Measurements from ENCODE around the gene LRRK1.

Gene LRRK1

GRCh38 chr15:101023501-101024072 lies 104.4 kb downstream of the LRRK1 start:
- no peak for DNase-seq (ENCODE audit: low read depth)

DNA sequence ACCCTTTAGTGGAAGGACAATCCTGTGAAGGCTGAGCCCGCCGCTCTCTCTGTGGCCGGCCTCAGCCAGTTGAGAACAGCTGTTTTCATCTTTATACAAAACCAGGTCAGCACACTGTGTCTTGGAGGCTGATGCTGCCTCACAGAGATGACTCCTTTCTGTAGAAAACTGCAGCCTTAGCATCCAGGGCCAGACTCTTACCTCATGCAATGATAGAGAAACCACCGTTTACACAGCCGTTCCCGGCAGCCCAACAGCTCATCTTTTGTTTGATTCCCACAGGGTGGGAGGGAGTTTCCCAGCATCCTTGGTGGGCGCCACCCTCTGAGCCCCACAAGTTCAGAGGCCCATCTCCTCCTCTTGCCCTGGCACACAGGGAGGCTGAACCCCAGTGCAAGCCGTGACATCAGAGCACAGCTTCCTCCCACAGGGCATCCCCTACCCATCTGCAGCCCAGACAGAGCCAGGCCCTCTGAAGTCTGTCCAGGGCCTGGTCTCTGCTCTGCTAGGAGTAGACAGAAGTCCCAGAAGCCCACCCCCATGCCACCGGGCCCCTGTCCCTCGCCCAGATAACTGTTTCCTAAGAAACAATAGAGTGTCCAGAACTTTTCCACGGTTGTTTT lies 105.0 kb downstream of the LRRK1 start:
- DNase-seq (ENCODE audit: low read depth) = no peak

DNA sequence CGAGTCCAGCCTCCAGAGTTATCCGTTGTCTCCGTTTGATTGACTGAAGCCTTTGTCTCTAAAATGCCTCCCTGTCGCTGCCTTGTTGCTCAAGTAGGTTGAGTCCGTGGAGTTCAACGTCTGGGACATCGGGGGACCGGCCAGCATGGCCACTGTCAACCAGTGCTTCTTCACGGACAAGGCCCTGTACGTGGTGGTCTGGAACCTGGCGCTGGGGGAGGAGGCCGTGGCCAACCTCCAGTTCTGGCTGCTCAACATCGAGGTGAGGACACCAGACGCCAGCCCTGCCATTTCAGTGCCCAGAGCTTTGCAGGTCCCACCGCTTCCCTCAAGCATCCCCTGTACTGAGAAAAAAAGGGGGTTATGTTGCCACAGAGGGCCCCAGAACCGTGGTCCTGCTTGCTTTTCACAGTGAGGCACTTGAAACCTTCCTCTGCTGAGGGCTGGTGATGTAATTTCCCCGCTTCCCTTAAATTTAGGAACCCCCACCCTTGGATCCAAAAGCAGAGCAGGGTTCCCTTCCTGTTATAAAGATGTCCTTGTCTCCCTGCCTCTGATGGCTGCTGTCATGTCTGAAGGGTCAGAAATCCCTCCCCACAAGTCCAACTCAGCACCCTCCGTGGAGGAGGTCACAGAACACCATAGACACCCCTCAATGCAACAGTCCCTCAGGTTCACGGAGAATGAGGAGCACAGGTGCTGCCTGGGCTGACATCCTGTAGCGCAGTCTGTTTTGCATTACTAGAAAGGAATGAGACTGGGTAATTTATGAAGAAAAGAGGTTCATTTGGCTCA lies 105.7 kb downstream of the LRRK1 start:
- no peak for DNase-seq (ENCODE audit: low read depth)

GRCh38 chr15:101025501-101025885 lies 106.3 kb downstream of the LRRK1 start:
- DNase-seq (ENCODE audit: low read depth) = no peak

- DNase-seq (ENCODE audit: low read depth) = no peak
These were observed 106.9 kb downstream of the LRRK1 start for GRCh38 chr15:101025896-101026631.

DNA sequence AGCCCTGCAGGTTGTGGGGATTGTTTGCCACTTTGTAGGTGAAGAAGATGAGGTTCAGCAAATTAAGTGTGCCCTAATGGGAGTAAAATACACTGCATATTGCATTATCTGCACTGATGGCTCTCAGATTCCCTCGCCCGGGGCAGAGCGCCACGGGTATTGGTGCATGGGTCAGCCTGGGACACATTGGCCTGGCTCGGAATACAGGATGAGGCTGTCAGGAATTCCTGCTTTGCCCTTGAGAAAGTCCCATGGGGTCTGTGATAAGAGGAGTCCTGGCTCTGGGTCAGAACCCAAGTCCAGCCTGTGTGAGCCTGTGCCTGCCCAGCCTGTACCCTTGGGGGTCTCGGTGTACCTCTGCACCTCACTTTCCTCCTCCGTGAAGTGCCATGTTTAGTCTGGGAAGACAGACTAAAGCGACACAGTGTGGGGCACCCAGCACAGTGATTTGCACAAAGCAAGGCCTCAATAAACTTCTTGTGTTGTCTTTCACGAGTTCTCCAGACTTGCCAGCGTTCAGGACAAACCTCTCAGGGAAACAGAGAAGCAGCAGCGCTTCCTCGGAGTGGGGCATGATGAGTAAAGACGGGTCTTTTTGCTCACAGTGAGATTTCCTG lies 107.6 kb downstream of the LRRK1 start:
- no peak for DNase-seq (ENCODE audit: low read depth)

GRCh38 chr15:101027273-101027901 lies 108.2 kb downstream of the LRRK1 start:
- no peak for DNase-seq (ENCODE audit: low read depth)

- no peak for DNase-seq (ENCODE audit: low read depth)
These were observed 108.8 kb downstream of the LRRK1 start for GRCh38 chr15:101027920-101028319.

DNA sequence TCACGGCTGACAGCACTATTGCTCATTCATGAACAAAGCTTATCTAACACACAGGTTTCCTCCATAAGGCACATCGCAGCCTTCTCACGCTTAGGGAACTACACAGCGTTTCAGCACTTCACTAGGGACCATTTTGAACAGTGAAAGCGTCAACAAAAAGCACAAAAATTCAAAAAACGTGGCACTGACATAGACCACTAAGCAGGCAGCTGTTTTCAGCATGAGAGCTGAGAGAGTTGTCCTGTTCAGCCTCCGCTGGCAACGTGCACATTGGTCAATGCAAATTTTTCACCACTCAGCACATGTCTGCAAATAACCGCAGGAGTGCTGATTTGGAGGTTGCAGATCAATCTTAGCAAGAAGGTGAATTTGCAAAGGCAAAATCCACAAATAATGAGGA lies 109.2 kb downstream of the LRRK1 start:
- DNase-seq (ENCODE audit: low read depth) = no peak

DNA sequence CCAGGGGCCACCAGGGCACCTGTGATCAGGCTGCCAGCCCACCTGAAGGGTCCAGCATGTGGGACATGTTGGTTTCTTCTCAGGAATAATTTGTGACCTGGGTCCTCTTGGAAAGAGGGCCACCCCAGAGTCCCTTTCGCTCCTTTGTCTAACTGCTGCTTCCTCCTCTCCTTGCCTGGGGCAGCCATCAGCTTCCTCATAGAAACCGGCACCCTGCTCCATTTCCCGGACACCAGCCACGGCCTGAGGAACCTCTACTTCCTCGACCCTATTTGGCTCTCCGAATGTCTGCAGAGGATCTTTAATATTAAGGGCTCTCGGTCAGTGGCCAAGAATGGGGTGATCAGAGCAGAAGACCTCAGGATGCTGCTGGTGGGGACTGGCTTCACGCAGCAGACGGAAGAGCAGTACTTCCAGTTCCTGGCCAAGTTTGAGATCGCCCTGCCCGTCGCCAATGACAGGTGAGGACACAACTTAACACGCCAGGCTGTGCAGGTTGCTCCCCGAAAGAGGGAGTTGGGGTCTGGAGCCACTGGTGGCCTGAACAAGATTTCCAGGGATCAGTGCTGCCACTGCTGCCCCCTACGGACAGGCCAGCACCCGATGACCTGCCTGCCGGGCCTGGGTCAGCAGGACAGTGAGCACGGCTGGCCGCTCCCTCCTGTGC lies 109.7 kb downstream of the LRRK1 start:
- no peak for DNase-seq (ENCODE audit: low read depth)

DNA sequence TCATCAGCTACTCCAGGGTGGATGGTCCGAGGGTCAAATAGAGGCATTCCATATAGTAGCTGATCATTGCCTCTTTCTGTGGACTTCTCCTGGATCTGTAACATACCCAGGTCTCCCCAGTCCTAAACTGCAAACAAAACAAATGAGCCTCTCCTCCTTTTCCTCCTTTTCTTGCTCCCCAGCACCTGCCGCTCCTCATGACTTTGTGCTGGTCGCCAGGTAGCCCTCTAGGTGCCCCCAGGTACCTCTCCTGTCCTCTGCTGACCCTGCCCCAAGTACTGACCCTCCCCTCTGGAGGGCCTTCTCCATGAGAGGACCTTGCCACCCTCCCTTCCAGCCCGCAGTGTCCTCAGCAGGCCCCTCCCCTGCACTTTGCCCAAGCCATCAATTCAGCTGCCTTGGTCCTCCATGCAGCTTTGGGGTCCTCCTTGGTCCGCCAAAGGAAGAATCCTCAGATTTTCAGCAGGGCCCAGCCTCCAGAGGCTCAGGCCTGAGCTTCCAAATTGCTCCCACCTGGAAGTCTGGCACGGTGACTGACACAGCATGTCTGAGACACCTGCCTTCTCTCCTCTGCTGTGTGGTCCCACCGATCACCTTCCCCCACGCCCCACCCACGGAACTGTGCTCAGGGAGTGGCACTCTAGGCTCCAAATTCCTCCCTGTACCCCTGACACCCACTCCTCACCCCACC lies 111.0 kb downstream of the LRRK1 start:
- DNase-seq (ENCODE audit: low read depth) = no peak

GRCh38 chr15:101031213-101031612 lies 112.1 kb downstream of the LRRK1 start:
- no peak for DNase-seq (ENCODE audit: low read depth)

- DNase-seq (ENCODE audit: low read depth) = no peak
These were observed 114.6 kb downstream of the LRRK1 start for GRCh38 chr15:101033801-101034200.

GRCh38 chr15:101035611-101036010 lies 116.5 kb downstream of the LRRK1 start:
- DNase-seq (ENCODE audit: low read depth) = no peak

DNA sequence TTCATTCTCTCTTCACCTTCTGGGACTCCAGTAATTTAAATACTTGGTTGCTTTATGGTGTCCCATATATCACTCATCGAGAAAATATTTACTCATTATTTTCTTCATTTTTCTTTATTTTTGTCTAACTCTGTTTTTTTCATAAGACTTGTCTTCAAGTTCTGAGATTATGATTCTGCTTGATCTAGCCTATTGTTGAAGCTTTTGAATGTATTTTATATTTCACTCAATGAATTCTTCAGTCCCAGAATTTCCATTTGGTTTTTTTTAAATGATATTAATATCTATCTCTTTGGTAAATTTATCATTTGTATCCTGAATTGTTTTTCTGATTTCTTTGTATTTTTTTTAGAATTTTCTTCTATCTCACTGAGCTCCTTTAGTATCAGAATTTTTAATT lies 117.0 kb downstream of the LRRK1 start:
- no peak for DNase-seq (ENCODE audit: low read depth)

DNA sequence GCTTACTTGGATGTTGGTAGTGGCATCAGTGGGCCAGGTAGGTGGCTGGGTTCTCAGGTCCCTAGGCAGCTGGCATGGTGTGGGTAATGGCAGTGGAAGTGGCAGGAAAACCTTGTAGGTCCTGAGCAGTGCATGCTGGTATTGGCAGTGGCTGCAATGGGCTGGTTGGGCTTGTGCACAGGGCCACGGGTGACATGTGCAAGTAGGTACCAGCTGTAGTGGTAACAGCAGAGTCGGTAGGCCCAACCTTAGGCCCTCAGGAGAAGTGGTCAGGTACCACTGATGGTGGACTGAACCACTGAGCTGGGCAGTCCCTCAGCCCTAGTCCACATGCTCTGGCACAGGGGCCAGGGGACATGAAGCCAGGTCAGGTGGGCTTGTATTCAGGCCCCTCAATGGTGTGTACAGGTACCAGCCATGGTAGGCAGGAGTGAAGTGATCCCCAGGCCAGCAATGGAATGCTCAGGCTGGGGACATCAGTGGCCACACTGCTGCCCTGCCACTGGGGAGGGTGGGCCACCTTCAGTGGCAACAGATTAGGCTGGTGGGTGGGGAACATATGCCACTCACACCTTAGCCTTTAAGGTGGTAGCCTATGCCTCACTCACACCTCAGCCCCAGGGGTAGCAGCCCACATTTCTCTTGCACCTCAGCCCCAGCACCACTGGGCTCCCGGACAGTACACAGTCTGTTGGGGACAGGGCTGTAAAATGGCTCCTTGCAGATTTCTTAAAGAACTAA lies 118.1 kb downstream of the LRRK1 start:
- no peak for DNase-seq (ENCODE audit: low read depth)

DNA sequence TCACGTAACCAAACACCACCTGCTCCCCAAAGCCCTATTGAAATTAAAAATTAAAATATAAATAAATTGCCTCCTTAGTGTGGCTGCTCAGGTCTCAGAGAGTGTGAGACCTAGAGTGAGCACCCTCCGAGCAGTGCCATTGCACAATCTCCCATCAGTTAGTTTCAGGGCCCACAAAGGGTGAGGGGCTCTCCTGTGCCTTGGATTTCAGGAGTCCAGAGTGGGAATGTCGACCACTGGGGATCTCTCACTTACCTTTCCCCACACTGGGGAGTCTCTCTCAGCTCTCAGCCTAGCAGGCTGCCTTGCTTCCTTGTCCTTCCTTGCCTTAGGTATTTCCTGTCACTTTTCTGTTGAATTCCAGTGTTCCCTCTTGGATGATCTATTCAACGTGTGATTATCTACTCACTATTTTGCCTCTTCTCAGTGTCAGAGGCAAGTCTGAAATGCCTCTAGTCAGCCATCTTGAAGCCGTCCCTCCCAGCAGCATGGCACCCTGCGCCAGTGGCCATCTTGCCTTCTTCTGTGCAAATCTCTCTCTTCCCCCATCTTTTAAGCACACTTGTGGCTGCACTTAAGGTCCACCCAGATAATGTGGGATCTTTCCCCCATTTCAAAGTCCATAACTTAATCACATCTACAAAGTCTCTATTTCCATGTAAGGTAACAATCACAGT lies 119.3 kb downstream of the LRRK1 start:
- no peak for DNase-seq (ENCODE audit: low read depth)

DNA sequence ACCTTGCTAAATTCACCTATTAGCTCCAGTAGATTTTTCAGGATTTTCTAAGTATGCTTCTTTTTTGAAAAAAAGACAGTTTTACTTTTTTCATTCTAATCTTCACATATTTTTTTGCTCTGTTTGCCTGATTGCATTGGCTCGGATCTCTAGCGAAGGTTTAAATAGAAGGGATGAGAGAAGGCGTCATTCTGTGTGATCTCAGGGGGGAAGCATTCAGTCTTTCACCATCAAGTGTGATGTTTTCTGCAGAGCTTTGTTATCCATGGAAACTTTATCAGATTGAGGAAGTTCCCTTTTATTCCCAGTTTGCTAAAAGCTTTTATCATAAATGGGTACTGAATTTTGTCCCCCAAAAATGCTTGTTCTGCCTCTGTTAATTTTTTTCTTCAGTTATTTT lies 120.3 kb downstream of the LRRK1 start:
- no peak for DNase-seq (ENCODE audit: low read depth)

DNA sequence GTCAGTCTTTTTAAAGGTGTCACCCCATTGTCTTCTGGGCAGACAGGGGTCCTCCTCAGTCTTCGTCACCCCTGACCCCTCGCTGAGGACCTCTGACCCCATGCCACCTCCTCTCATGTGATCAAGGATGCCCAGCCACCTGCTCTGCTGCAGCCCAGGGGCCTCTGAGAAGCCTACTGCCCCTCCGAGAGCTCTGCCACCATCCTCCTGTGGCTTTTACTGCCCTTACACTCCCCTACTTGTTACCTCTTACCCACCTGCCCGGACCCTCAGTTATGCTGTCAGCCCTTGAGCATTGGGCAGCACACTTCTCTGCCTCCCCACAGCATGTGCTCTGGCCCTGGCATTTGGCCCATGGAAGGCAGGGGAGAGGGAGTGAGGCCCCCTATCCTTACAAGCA lies 123.2 kb downstream of the LRRK1 start:
- DNase-seq (ENCODE audit: low read depth) = no peak

All from stimulated activated CD8-positive, alpha-beta memory T cell treated with anti-CD3 and anti-CD28 coated beads, Interleukin-15, amount 100 ng/mL, for 24 hours (primary cell).